NCI-H2196 (cell line): ENCODE measurements around the gene SAE1.

Experiments used
- DNase-seq: peaks from one replicate; lab custom pipeline; 2025; ENCODE audit not compliant: unreplicated experiment; lab: John Stamatoyannopoulos, UW

Gene SAE1

DNA sequence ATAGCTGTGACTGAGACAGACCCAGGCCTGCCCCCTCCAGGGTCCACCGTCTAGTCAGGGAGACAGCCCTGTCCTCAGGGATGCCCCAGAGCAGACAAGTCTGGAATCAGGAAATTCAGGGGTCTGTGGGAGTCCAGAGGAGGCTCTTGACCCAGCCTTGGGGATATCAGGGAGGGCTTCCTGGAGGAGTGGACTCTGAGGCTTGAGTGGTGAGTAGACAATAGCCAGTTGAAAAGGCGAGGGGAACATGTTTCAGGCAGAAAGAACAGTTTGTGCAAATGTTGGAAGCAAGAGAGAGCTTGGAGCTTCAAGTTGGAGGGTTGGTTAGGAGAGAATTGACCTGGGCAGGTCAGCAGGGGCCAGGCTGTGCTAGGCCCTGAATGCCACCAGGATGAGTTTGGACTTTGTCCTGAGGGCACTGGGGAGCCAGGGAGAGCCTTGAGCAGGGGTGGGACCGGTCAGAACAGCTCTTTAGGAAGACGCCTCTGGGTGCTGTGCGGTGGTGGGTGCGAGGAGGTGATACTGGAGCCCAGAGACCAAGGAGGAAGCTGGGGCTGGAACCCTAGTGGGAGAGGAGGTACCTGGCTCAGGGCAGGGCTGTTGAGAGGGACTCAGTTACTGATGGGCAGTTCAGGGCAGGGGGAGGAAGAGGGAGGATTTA is 128.4 kb downstream of the SAE1 start:
- no peak for DNase-seq
